H1 (cell line): ENCODE measurements around the gene TSPAN32. TPM values are rescaled to one million over a fixed set of nuclear protein-coding genes. Genes with fewer than 3 reads are reported as not detected.

Source experiments
- CTCF ChIA-PET: fragments of 300-600 bp; sonication (Branson Sonifier 250); formaldehyde crosslinking; loops from one replicate; lab custom pipeline; 2021; ENCODE audit not compliant: partially characterized antibody; lab: Charles Lee
- POLR2A ChIA-PET: fragments of 300-600 bp; sonication (Branson Sonifier 250); formaldehyde crosslinking; loops from one replicate; lab custom pipeline; 2021; ENCODE audit warnings: inconsistent platforms; ENCODE audit not compliant: partially characterized antibody; lab: Charles Lee
- DNase-seq, 2 experiments: peaks; one replicate each; pipeline versions ENCODE4 v3.0.0 to v3.0.0-alpha.2; 2010 to 2022; ENCODE audit warnings: low spot score in 2 of 2, low read depth in 1 of 2, mixed read lengths in 1 of 2
- FAIRE-seq: peaks from 2 replicates; lab custom pipeline; 2011; peaks lifted over from hg19 to GRCh38; lab: Jason Lieb, UNC
- H2AFZ ChIP-seq: 2 replicates; pipeline ENCODE4 v1.8.1; 2012; ENCODE audit warnings: low read length, inconsistent platforms
- H2AK5ac ChIP-seq: 2 replicates; pipeline ENCODE4 v1.6.1; 2013; ENCODE audit warnings: low read depth, low read length
- H2BK120ac ChIP-seq: replicated peaks from 2 replicates; pipeline ENCODE3; 2013; ENCODE audit warnings: low read depth, low read length, inconsistent platforms
- H2BK12ac ChIP-seq: 2 replicates; pipeline ENCODE4 v1.6.1; 2013; ENCODE audit warnings: low read depth, low read length
- H2BK15ac ChIP-seq: 2 replicates; pipeline ENCODE4 v1.6.1; 2013; ENCODE audit warnings: low read length
- H2BK20ac ChIP-seq: 2 replicates; pipeline ENCODE4 v1.6.1; 2013; ENCODE audit warnings: low read length
- H2BK5ac ChIP-seq: 2 replicates; pipeline ENCODE4 v1.6.1; 2013; ENCODE audit warnings: low read depth, low read length
- H3K14ac ChIP-seq: 2 replicates; pipeline ENCODE4 v1.6.1; 2013; ENCODE audit warnings: inconsistent platforms; ENCODE audit not compliant: insufficient read length
- H3K18ac ChIP-seq: 2 replicates; pipeline ENCODE4 v1.6.1; 2013; ENCODE audit warnings: low read length; ENCODE audit errors: extremely low read depth
- H3K23ac ChIP-seq: 2 replicates; pipeline ENCODE4 v1.6.1; 2013; ENCODE audit warnings: inconsistent platforms; ENCODE audit not compliant: insufficient read length
- H3K23me2 ChIP-seq: 2 replicates; pipeline ENCODE4 v1.6.1; 2013; ENCODE audit warnings: low read depth, low read length
- H3K27ac ChIP-seq: 2 replicates; pipeline ENCODE4 v1.6.1; 2011; ENCODE audit warnings: low read depth, low read length, inconsistent platforms
- H3K27me3 ChIP-seq, 4 experiments: replicated peaks in 1 of 4; 1 replicate in 1 of 4; 2 replicates in 3 of 4; pipeline versions ENCODE4 v1.6.1 to v1.8.1; 2011 to 2013; ENCODE audit warnings: low read length in 3 of 4, mild to moderate bottlenecking in 3 of 4, inconsistent platforms in 2 of 4, mixed read lengths in 2 of 4, moderate library complexity in 1 of 4; ENCODE audit not compliant: control insufficient read depth in 3 of 4, insufficient read depth in 3 of 4; ENCODE audit errors: extremely low read depth in 1 of 4
- H3K36me3 ChIP-seq, 4 experiments: 2 replicates each; pipeline versions ENCODE4 v1.6.1 to v1.8.1; 2011 to 2013; ENCODE audit warnings: mild to moderate bottlenecking in 4 of 4, low read length in 3 of 4, moderate library complexity in 2 of 4, control low read depth in 1 of 4, inconsistent platforms in 1 of 4; ENCODE audit not compliant: insufficient read depth in 4 of 4, control insufficient read depth in 2 of 4
- H3K4ac ChIP-seq: replicated peaks from 2 replicates; pipeline ENCODE3; 2013; ENCODE audit warnings: low read length, low read depth, mixed read lengths, inconsistent platforms; ENCODE audit not compliant: insufficient read length
- H3K4me1 ChIP-seq, 4 experiments: replicated peaks in 1 of 4; 1 replicate in 1 of 4; 2 replicates in 3 of 4; pipeline versions ENCODE4 v1.6.1 to v1.8.1; 2011 to 2013; ENCODE audit warnings: low read length in 3 of 4, inconsistent platforms in 2 of 4, mixed read lengths in 1 of 4; ENCODE audit not compliant: insufficient read depth in 4 of 4, control insufficient read depth in 3 of 4
- H3K4me2 ChIP-seq, 2 experiments: 2 replicates each; pipeline versions ENCODE4 v1.6.1 to v1.8.1; 2011 to 2013; ENCODE audit warnings: low read depth in 2 of 2, low read length in 2 of 2, control low read depth in 1 of 2, inconsistent platforms in 1 of 2, mild to moderate bottlenecking in 1 of 2; ENCODE audit not compliant: insufficient read depth in 1 of 2
- H3K4me3 ChIP-seq, 4 experiments: fragments of 200-600, 300-600 bp in 1 of 4; sonication (generic), shearing (Covaris generic), sonication (Bioruptor Twin) in 1 of 4; 2 replicates each; pipeline versions ENCODE4 v1.5.1 to v1.8.1; 2011 to 2016; ENCODE audit warnings: low read length in 4 of 4, low read depth in 3 of 4, control low read depth in 2 of 4, inconsistent platforms in 2 of 4, mild to moderate bottlenecking in 2 of 4, mixed read lengths in 1 of 4, moderate library complexity in 1 of 4; ENCODE audit not compliant: insufficient read depth in 2 of 4; ENCODE audit errors: extremely low read depth in 1 of 4
- H3K56ac ChIP-seq: replicated peaks from 2 replicates; pipeline ENCODE3; 2013; ENCODE audit warnings: low read depth, mild to moderate bottlenecking, mixed read lengths, low read length, inconsistent platforms; ENCODE audit not compliant: insufficient read length
- H3K79me1 ChIP-seq: 2 replicates; pipeline ENCODE4 v1.6.1; 2013; ENCODE audit warnings: low read depth, low read length, control low read depth
- H3K79me2 ChIP-seq, 2 experiments: 2 replicates each; pipeline versions ENCODE4 v1.6.1 to v1.8.1; 2012 to 2013; ENCODE audit warnings: low read length in 2 of 2, mild to moderate bottlenecking in 2 of 2, inconsistent platforms in 1 of 2; ENCODE audit not compliant: insufficient read depth in 2 of 2, control insufficient read depth in 1 of 2
- H3K9ac ChIP-seq, 4 experiments: replicated peaks in 1 of 4; 1 replicate in 1 of 4; 2 replicates in 3 of 4; pipeline versions ENCODE4 v1.6.1 to v1.8.1; 2011 to 2013; ENCODE audit warnings: low read depth in 3 of 4, low read length in 3 of 4, control low read depth in 2 of 4, mild to moderate bottlenecking in 2 of 4, moderate library complexity in 2 of 4, inconsistent platforms in 1 of 4; ENCODE audit errors: extremely low read depth in 1 of 4
- H3K9me3 ChIP-seq, 2 experiments: 2 replicates each; pipeline versions ENCODE4 v1.6.1 to v1.8.1; 2012 to 2013; ENCODE audit warnings: mild to moderate bottlenecking in 2 of 2, moderate library complexity in 2 of 2, control low read depth in 1 of 2, inconsistent platforms in 1 of 2, low read depth in 1 of 2, low read length in 1 of 2, mixed read lengths in 1 of 2; ENCODE audit not compliant: insufficient read depth in 2 of 2
- H4K20me1 ChIP-seq, 2 experiments: replicated peaks in 1 of 2; 2 replicates each; pipeline versions ENCODE3 to v1.8.1; 2011 to 2013; ENCODE audit warnings: inconsistent platforms in 2 of 2, low read length in 2 of 2, mild to moderate bottlenecking in 1 of 2; ENCODE audit not compliant: insufficient read depth in 2 of 2, control insufficient read depth in 1 of 2
- H4K5ac ChIP-seq: 2 replicates; pipeline ENCODE4 v1.6.1; 2013; ENCODE audit warnings: low read length, low read depth, mixed read lengths, inconsistent platforms; ENCODE audit not compliant: insufficient read length
- H4K8ac ChIP-seq: 2 replicates; pipeline ENCODE4 v1.8.0; 2013; ENCODE audit warnings: mild to moderate bottlenecking, moderate library complexity, low read length, inconsistent platforms; ENCODE audit not compliant: insufficient read depth; ENCODE audit errors: extremely low read depth
- H4K91ac ChIP-seq: replicated peaks from 2 replicates; pipeline ENCODE3; 2013; ENCODE audit warnings: low read length, mixed read lengths, inconsistent platforms; ENCODE audit not compliant: insufficient read length
- BCL11A ChIP-seq, 2 experiments: IDR thresholded peaks; one replicate each; pipeline ENCODE4 v1.6.1; 2011; ENCODE audit warnings: low read depth in 2 of 2, low read length in 2 of 2, mild to moderate bottlenecking in 2 of 2
- EGR1 ChIP-seq: IDR thresholded peaks from 2 replicates; pipeline ENCODE4 v1.6.1; 2011; ENCODE audit warnings: low read depth, low read length, borderline replicate concordance
- GABPA ChIP-seq: IDR thresholded peaks from 2 replicates; pipeline ENCODE4 v1.6.1; 2011; ENCODE audit warnings: mild to moderate bottlenecking, low read length, moderate library complexity, borderline replicate concordance; ENCODE audit not compliant: insufficient read depth
- KDM1A ChIP-seq: fragments of 200-600, 300-600 bp; sonication (generic); IDR thresholded peaks from 2 replicates; pipeline ENCODE4 v1.7.1; 2016; ENCODE audit warnings: mild to moderate bottlenecking, low read length, borderline replicate concordance
- KDM5A ChIP-seq: fragments of 200-600 bp; IDR thresholded peaks from 2 replicates; pipeline ENCODE4 v1.7.1; 2012; ENCODE audit warnings: mild to moderate bottlenecking, low read length, inconsistent platforms, mixed read lengths
- POLR2A ChIP-seq, 2 experiments: IDR thresholded peaks; 1 replicate in 1 of 2; 2 replicates in 1 of 2; pipeline ENCODE4 v1.6.1; 2011; ENCODE audit warnings: low read depth in 2 of 2, low read length in 2 of 2, mild to moderate bottlenecking in 2 of 2; ENCODE audit errors: control extremely low read depth in 1 of 2
- RXRA ChIP-seq: IDR thresholded peaks from 2 replicates; pipeline ENCODE4 v1.6.1; 2011; ENCODE audit warnings: low read depth, mild to moderate bottlenecking, low read length, moderate library complexity; ENCODE audit not compliant: insufficient read depth
- WGBS, 2 experiments: shearing (Covaris generic) in 1 of 2; methylation state at CpG; one replicate each; pipeline versions ENCODE4 v1.1.6 to v1.1.7; 2013 to 2015; ENCODE audit warnings: low lambda C conversion rate in 2 of 2, mixed read lengths in 2 of 2, inconsistent platforms in 1 of 2, low coverage in 1 of 2, missing lambda C conversion rate in 1 of 2; ENCODE audit not compliant: insufficient replicate concordance in 2 of 2, insufficient coverage in 1 of 2, insufficient read length in 1 of 2; ENCODE audit errors: extremely low coverage in 1 of 2, missing lambda C conversion rate in 1 of 2; 5-methylcytosine and 5-hydroxymethylcytosine counted together
- polyA plus RNA-seq, 7 experiments: library from polyadenylated mRNA; depleted of rRNA in 3 of 7; stranded (reverse) in 5 of 7; unstranded in 2 of 7; fragments of >200 nt in 5 of 7; fragments of 200-250 nt in 2 of 7; gene quantifications; 1 replicate in 5 of 7; 2 replicates in 1 of 7; 4 replicates in 1 of 7; pipeline versions ENCODE4 v1.2.1 to v1.2.3, GENCODE V29; 2011 to 2013; ENCODE audit warnings: missing spikeins in 2 of 7, mixed read lengths in 2 of 7
- total RNA-seq: library from RNA; stranded (reverse); fragmentation: NEBNext Ultra II Directional; extraction: Animal tissue kit (Norgen Biotek cat#: 25700); gene quantifications from 2 replicates; pipeline ENCODE4 v1.2.1, GENCODE V29; 2021

TSPAN32 gene
- total and polyA plus RNA-seq, 2 of the 8 experiments (the other 6 are each of a cell fraction or from before 2014, with no cell fraction given) = not detected

DNA sequence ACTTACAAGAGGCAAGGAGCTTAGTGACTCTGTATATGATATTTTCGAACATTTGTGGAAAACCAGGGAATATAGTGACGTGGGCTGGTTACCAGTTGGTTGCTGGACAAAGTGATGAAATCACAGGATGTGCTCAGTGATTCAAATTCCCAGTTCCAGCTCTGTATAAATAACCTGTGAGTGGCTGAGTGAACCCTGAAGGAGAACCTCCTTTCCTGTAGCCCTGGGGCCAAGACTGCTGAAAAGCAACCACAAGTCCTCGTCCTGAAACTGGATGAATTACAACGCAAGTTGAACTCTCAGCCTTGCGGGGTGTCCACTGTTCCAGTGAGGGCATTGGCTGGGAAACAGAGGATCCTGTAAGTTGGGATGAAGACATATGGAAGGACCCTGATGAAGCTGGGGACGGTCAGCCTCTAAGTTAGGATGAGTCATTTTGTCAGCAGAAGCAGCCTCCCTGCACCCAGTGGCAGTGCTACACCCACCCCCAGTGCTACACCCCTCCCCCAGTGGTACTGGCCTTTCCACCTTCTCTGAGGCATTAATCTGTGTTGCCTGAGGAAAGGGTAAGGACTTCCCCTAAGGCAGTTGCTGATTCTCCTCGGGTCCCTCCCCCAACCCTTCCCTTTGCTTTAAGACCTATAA is 53.3 kb downstream of the TSPAN32 start:
- Histone ChIP-seq H3K9ac (no peak overlapping the region), H3K79me2 (no peaks in the 10 kb centered on the region), H2BK20ac (no peak overlapping the region), H4K20me1 (no peaks in the 10 kb centered on the region), H4K5ac (no peak overlapping the region), H2AFZ (no peak overlapping the region), H3K9me3 (peaks cover 5 to 29% of the 10 kb centered on the region in 2 experiments; a peak in 2 of 4 replicates), H3K18ac (no peak overlapping the region), H2BK15ac (no peak overlapping the region), H3K56ac (no peak overlapping the region), H2BK5ac (no peak overlapping the region), H3K4ac (no peak overlapping the region), H3K4me1 (no peaks in the 10 kb centered on the region), H3K4me2 (no peak overlapping the region), H2BK120ac (no peak overlapping the region), H3K27ac (no peak overlapping the region), H4K91ac (no peak overlapping the region), H3K23me2 (no peaks in the 10 kb centered on the region), H3K27me3 (no peaks in the 10 kb centered on the region), H4K8ac (no peak overlapping the region), H2AK5ac (no peak overlapping the region), H3K36me3 (no peaks in the 10 kb centered on the region), H3K4me3 (no peak overlapping the region), H3K14ac (no peak overlapping the region), H3K23ac (no peak overlapping the region), H3K79me1 (no peaks in the 10 kb centered on the region), H2BK12ac (no peak overlapping the region)
- no peak for DNase-seq
- POLR2A ChIA-PET = no interaction called here
- 74% methylated on average over 7 of the region's 7 CpGs; no CpG with 5 or more reads in 1 of the 2 experiments for WGBS, 2 experiments
- no peak for FAIRE-seq
- no peak for TF ChIP-seq EGR1
- TF ChIP-seq KDM1A = no peak
- TF ChIP-seq BCL11A (IDR thresholded peaks at IDR 0.05; ENCODE audit: low read depth in 2 of 2, low read length in 2 of 2) = no peak
- no peak for TF ChIP-seq POLR2A (IDR thresholded peaks at IDR 0.05; ENCODE audit: control extremely low read depth in 1 of 2, low read depth in 2 of 2, low read length in 2 of 2)
- TF ChIP-seq KDM5A = no peak
- TF ChIP-seq GABPA = no peak
- TF ChIP-seq RXRA = no peak
- CTCF ChIA-PET = interaction anchor here (2.6 kb wide), 1 partner anchor 50 kb away, joined by 6 read pairs; no protein-coding TSS in a partner anchor
